ENCODE data around the gene MAPK8IP2. TPM values are rescaled to one million over a fixed set of nuclear protein-coding genes. Genes with fewer than 3 reads are reported as not detected.
A peak's percentile ranks its signal among the peaks of the same experiment; 100 is the strongest.

The MAPK8IP2 gene
- total and polyA plus RNA-seq, 2 of the 13 experiments (the other 11 are each of a cell fraction or from before 2014, with no cell fraction given) = 1.3 to 2.6 TPM

GRCh38 chr22:50641696-50642607 lies 41.4 kb downstream of the MAPK8IP2 start (continued):
- TF ChIP-seq ZMYM4 (CRISPR knock-in tag; IDR thresholded peaks at IDR 0.05) (peak; percentile 72), EHMT2 (IDR thresholded peaks at IDR 0.05; ENCODE audit: borderline replicate concordance, low read depth, low read length) (peak; percentile 84; the same call in 1 of the 2 replicates), NKX3-1 (CRISPR knock-in tag; IDR thresholded peaks at IDR 0.05) (peak; percentile 74; the same call in 1 of the 2 replicates), NFYC (CRISPR knock-in tag; IDR thresholded peaks at IDR 0.05) (no peak), GMEB2 (CRISPR knock-in tag; IDR thresholded peaks at IDR 0.05; ENCODE audit: low read depth) (no peak), ZNF607 (CRISPR knock-in tag; IDR thresholded peaks at IDR 0.05; ENCODE audit: borderline replicate concordance) (no peak), KLF6 (CRISPR knock-in tag; IDR thresholded peaks at IDR 0.05) (peak; percentile 72; the same call in 1 of the 2 replicates), ZNF564 (CRISPR knock-in tag; IDR thresholded peaks at IDR 0.05) (no peak; the same call in 1 of the 2 replicates), ZNF260 (CRISPR knock-in tag; IDR thresholded peaks at IDR 0.05; ENCODE audit: borderline replicate concordance, low read depth) (no peak), SRY (CRISPR knock-in tag; IDR thresholded peaks at IDR 0.05) (no peak), ZNF484 (CRISPR knock-in tag; IDR thresholded peaks at IDR 0.05; ENCODE audit: borderline replicate concordance, low read depth) (no peak), PRDM10 (CRISPR knock-in tag; IDR thresholded peaks at IDR 0.05; ENCODE audit: low read depth) (no peak), ZNF281 (CRISPR knock-in tag; IDR thresholded peaks at IDR 0.05; ENCODE audit: borderline replicate concordance) (peak; percentile 91), MXD3 (CRISPR knock-in tag; IDR thresholded peaks at IDR 0.05) (no peak; the same call in 1 of the 2 replicates), FOXJ3 (CRISPR knock-in tag; IDR thresholded peaks at IDR 0.05; ENCODE audit: borderline replicate concordance) (peak; percentile 60; the same call in 1 of the 2 replicates), DPF2 (CRISPR knock-in tag; IDR thresholded peaks at IDR 0.05; ENCODE audit: borderline replicate concordance, low read depth) (peak; percentile 67; the same call in 1 of the 2 replicates), ARID2 (CRISPR knock-in tag; IDR thresholded peaks at IDR 0.05; ENCODE audit: borderline replicate concordance) (no peak), ZBTB7B (CRISPR knock-in tag; IDR thresholded peaks at IDR 0.05) (peak; percentile 68; the same call in 1 of the 2 replicates), HMGA1 (CRISPR knock-in tag; conservative IDR thresholded peaks at IDR 0.05) (no peak)
